ENCODE measurements around the gene A1BG.

A1BG gene, protein sequence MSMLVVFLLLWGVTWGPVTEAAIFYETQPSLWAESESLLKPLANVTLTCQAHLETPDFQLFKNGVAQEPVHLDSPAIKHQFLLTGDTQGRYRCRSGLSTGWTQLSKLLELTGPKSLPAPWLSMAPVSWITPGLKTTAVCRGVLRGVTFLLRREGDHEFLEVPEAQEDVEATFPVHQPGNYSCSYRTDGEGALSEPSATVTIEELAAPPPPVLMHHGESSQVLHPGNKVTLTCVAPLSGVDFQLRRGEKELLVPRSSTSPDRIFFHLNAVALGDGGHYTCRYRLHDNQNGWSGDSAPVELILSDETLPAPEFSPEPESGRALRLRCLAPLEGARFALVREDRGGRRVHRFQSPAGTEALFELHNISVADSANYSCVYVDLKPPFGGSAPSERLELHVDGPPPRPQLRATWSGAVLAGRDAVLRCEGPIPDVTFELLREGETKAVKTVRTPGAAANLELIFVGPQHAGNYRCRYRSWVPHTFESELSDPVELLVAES

DNA sequence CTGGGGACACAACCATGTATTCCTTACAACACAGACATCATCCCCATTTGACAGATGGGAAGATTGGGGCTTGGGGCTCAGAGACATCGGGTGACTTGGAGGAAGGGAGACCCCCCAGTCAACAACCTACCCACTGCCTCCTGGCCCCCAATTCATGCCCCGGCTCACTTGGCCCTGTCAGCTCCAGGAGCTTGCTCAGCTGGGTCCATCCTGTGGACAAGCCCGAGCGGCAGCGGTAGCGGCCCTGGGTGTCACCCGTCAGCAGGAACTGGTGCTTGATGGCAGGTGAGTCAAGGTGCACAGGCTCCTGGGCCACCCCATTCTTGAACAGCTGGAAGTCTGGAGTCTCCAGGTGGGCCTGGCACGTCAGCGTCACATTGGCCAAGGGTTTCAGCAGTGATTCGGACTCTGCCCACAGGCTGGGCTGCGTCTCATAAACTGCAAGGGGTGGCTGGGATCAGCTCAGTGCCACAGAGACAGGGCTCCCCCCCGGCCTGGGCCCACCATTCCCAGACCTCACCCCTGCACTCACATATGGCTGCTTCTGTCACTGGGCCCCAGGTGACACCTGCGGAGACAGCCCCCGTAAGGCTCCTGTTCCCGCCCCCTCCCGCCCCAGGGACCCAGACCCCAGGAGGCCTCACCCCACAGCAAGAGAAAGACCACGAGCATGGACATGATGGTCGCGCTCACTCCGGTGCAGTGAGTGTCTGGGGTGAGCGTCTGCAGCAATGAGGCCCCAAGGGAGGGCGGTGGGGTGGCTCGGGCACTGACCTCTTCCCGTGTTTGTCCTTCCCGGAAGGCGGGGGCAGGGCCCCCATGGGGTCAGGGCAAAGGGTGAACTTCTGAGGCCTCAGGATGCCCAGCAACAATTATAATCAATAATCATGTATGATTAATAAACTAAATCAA is at the start of gene A1BG:
Gene A1BG, minus strand, starts transcription at position 733 of the 912 bp plus-strand sequence. Its CDS starts 55 bp downstream, at position 678.
- no peak for DNase-seq (ENCODE audit: low spot score)

DNA sequence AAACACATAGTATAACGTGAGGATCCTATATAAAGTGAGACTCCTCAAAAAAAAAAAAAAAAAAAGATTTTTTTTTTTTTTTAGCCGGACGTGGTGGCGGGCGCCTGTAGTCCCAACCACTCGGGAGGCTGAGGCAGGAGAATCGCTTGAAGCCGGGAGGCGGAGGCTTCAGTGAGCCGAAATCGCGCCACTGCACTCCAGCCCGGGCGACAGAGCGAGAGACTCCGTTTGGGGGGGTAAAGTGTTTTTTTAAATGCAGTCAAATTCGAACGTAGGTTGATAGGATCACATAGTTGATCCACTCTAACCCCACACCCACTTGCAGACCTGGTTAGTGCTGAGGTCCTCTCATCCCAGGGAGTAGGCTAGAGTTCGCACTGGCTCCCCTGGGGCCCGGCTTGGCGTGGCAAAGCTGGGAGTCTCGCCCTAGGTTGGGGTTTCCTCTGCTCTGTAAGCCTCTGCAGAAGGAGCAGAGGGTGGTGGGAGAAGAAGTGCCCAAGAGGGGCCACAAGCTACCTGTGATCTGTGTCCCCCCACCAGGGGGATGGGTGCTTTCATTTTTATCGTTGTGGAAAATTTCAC is 48.6 kb upstream of the A1BG start:
- DNase-seq (ENCODE audit: low spot score): no peak

DNA sequence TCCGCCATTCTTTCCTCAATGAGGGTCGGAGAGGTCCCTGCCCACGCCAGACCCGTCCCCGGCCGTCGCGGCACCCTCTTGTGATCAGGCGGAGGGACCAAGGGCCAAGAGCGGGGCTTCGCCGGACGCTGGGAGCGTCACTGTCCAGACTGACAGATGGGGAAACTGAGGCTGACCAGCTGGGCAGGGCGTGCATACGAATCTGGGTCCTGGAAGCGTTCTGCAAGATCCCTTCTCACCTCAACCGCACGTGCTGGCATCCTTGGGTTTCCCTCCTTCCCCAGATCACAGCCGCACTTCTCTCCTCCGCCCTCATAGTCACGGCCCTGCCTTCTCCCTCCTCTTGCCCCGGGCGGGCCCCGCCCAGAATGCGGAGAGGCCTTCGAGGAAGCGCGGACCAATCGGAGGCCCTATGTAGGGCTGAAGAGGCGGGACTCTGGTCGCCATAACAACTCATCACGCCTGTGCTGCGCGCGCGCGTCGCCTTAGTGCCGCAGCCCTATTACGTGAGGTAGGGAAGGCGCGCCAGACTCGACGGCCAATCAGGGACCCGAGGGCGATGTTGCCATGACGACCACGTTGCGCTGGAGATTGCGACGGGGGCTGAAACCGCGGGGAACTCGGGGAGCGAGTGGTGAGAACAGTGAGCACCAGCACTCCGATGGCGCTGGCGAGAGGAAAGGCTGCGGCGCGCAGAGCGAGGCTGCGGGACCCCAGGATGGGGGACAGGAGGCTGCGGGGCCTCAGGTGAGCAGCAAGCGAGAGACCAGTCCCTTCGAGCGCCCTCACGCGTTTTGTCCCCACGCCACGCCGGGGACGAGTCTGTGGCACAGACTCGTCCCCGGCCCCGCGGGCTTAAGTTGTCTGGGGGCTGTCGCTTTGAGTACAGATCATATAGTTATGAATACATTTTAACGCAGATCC is 47.9 kb upstream of the A1BG start:
- DNase-seq (ENCODE audit: low spot score): peak; percentile 97

DNA sequence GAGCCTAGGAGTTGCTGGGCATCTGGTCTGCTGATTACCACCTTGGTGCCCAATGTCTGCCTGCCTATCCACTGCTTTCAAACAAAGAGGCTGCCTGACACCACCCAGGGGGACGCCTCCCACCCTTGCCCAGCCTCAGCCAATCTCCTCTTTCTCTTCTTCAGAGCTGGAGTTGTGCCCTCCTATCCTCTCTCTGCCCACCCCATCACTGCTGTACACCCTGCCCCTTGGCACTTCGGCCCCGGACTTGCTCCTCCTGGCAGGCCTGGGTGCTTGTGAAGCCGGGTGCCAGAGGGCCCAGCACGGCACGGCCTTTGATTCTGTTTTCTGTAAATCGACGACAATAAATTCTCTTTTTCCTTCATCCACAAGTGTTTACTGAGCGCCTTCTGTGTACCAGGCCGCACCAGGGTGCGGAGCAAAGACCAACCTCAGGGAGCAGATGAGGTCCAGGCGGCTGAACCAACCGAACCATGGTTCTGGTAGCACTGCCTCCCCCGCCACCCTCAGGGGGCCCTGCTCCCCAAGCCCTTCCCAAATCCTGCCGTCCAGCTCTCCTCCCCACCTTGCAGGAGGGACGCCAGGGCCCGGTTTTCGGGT is 47.1 kb upstream of the A1BG start:
- DNase-seq (ENCODE audit: low spot score): no peak

DNA sequence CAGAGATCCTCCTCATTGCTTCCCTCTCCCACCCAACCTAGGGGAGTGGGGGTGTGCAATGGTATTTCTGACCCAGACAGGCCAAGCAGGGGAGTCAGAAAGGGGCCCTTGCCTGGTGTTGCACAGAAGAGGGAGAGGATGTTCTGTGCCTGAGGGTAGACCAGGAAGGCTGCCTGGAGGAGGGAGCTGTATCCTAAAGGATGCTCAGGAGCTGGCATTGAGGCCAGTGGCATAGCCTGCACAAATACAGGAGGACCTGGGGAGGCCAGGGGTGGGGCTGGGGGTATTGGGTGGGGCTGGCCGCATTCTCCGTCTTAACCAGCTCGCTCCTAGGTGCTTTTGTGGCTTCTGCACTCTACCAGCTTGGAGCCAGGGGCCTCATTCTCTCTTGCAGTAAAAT is 46.6 kb upstream of the A1BG start:
- no peak for DNase-seq (ENCODE audit: low spot score)

DNA sequence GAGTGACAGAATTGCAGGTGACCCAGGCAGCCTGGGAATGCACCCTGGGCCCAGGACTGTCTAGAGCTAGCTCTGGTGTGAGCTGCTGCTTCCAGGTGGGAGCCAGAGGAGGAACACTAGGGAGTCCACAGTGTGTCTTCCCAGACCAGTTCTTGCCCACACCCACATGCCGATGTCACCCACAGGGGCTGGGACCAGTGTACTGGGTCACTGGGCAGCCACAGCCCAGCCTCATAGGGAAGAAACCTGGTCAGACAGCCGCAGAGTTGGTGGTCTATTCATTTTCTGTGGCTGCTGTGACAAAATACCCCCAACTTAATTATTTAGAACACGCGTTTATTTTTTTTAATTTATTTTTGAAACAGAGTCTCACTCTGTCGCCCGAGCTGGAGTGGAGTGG is 45.3 kb upstream of the A1BG start:
- no peak for DNase-seq (ENCODE audit: low spot score)

DNA sequence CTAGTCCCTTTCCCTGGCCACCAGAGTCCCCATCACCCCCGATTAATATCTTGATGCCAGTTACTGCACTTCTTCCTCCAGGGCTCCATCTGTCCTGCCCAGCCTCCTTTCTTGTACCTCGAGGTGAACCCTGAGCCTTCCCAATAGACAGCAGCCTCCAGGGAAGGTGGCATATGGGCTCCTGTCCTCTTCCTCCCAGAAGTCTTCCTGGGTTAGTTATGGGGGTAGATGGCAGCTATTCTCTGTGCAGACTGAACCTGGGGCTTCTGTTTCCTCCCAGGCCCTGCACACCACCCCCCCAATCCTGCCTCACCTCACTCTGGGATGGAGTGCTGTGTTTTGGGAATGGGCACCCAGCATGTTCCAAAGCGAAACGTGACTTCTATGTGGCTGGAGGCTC is 44.8 kb upstream of the A1BG start:
- DNase-seq (ENCODE audit: low spot score): no peak

DNA sequence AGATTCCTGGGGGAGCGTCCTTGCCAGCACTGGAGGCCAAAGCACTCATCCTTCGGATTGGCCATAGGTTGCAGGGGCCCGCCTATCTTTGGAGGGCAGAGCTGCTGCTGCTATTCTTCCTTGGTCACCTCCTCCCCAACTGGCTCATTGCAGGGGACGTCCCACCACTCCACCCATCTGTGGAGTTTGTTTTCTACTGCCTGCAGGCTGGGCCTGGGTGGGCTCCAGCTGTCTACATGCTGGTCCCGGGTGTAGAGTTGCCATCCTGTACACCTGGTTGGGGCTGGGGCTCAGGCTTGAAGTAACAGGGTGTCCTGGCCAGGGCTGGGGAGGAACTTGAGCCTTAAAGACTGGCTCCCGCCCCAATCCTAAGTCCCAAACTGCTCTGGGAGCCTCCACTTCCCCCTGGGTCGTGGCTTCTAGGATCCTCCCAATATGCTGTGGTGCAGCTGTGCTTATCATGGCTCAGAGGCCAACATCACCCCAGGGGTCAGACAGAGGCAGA is 44.3 kb upstream of the A1BG start:
- DNase-seq (ENCODE audit: low spot score): no peak

DNA sequence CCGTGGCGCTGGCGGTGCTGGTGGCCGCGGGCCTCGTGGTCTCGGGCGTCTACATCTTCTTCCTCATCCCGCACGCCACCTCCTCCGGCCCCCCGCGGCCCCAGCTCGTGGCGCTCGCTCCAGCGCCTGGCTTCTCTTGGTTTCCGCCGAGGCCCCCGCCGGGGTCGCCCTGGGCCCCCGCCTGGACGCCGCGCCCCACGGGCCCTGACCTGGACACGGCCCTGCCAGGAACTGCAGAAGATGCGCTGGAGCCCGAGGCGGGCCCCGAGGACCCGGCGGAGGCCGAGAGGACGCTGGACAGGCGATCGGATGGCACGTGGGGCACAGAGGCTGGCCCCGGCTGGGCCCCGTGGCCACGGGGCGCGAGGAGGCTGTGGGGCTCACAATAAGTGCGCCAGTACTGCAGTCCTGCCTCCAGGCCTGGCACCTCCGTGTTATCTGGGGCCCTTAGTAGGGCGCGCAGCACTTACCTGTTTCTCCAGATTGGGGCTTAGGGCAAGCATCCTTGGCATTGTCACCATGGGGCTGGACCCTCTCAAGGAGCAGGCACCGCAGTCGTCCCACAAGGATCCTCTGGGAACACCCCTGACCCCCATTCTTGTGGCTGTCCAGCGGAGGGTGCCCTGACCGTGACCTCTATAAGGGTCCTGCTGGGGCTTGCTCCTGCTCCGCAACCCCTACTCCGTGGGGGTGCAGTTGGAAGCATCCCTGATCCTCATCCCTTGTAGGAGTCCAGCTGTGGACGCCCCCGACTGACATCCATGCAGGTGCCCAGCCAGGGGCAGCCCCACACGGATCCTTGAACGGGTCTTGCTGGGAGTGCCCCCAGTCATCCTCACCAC is 43.6 kb upstream of the A1BG start:
- no peak for DNase-seq (ENCODE audit: low spot score)

DNA sequence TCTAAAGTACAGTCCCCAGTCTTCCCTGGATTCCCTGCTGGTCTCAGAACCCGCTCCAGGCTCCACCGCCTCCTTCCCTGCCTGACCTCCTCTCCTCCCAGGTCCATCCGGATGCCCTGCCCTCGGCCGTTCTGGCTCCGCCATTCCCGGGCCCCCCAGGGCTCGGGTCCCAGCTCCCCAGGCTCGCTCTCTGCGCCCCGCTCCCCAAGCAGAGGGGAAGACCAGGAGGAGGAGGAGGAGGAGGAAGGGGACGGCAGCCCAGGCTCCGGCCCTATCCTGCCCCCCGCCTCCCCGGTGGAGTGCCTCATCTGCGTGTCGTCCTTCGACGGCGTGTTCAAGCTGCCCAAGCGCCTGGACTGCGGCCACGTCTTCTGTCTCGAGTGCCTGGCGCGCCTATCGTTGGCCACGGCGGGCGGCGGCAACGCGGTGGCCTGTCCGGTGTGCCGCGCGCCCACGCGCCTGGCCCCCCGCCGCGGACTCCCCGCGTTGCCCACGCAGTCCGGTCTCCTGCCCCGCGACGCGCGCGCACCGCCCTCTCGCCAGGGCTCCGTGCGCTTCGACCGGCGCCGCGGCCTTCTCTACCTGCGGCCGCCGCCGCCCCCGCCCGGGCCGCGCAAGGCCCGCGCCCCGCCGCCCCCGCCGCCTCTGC is 42.8 kb upstream of the A1BG start:
- DNase-seq (ENCODE audit: low spot score): no peak

DNA sequence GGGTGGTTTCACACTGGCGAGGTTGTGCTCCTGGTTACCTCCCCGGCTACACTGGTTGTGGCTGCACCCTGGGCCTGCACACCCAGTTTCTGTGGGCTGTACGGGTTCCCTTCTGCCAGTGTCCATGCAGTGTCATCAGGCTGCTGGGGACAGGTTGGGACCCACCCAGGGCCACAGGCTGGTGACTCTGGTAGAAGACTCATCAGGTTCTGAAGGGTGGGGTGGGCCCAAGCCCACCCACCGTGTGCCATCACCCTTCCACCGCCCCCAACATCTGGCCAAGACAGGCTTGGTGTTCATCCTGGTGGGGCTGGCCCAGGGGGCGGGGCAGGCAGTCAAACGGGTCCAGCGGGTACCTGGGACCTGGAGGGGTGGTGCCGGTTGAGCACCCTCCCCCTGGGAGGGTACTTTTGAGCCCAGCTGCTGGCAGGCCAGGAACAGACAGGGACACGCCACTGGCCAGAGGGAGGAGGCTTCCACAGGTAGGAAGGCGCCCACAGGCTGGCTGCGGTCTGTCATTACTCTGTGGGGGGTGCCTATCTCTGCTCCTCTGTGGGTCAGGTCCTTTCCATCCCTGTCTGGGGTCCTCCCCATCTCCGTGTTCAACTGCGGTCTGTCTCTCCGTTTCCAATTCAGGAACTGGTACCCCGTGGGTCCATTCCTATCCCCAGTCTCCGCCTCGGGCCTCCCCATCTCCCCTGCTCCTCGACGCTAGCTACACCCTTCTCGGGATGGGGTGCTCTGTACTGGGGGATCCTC is 42.1 kb upstream of the A1BG start, which contains the start of gene RNF225:
Gene RNF225, plus strand, starts transcription at position 437 of the 759 bp plus-strand sequence. CDS start 434 bp downstream, outside the sequence.
- DNase-seq (ENCODE audit: low spot score): no peak

DNA sequence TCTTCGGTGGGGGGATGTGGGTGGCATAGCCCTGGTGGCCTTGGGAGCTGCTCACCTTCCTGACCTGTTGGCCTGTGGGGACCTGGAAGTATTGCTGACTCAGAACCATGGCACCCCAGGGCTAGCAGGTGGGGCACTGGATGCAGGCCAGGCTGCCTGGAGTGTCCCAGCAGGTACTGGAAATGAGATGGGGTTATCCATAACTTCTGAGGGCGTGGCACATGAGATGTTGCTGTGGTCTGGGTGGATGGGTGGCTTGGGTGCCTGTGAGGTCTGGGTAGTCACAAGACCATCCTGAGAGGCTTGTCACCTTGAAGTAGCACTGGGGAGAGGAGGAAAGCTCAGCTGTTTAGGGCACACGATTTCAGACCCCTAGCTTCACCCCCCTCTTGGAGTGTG is 41.5 kb upstream of the A1BG start:
- DNase-seq (ENCODE audit: low spot score): no peak

DNA sequence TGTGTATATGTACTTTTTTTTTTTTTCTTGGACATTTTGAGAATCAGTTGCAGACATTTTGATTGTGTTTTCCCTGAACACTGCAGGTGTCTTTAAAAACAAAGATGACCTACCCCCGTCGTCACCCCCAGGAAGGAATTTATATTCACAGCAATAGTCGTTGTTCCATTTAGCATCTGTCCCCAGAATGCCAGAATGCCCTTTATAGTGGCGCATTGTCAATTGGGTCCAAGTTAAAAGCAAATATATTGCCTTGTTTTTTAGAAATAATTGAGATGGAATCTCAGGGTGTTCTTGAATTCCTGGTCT is 40.4 kb upstream of the A1BG start:
- no peak for DNase-seq (ENCODE audit: low spot score)

DNA sequence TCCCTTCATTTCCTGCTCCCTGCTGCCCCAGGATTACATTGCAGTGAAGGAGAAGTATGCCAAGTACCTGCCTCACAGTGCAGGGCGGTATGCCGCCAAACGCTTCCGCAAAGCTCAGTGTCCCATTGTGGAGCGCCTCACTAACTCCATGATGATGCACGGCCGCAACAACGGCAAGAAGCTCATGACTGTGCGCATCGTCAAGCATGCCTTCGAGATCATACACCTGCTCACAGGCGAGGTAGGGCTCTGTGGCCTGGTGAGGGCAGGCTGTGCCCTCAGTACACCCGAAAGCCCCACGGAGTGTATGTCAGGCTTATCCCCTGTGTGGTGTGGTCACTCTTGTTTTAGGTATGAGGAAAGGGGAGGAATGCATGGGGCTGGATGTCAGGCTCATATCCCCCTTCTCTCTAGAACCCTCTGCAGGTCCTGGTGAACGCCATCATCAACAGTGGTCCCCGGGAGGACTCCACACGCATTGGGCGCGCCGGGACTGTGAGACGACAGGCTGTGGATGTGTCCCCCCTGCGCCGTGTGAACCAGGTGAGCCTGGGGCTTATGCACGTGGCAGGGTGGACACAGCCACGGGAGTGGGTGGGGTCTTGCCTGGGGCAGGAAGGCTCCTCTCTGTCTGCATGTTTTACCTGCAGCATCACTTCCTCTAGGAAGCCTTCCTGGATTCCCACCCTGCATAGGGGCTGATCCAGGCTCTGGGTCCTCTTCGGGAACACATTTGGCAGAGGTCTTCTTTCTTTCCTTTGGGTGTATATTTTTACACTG is 39.8 kb upstream of the A1BG start:
- DNase-seq (ENCODE audit: low spot score): peak; percentile 17

DNA sequence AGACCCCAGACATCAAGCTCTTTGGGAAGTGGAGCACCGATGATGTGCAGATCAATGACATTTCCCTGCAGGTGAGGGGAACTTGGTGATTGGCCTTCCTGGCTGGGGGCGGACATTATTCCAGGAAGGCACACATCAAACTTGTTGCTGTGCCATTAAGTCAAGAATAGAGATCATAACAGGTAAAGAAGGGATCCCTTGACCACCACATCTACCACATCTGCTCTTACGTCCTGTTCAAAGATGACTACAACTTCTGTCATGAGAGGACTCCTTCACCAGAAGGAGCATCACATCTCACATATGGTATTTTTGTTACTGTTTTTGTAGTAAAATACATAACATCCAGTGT is 34.9 kb upstream of the A1BG start:
- DNase-seq (ENCODE audit: low spot score): no peak

DNA sequence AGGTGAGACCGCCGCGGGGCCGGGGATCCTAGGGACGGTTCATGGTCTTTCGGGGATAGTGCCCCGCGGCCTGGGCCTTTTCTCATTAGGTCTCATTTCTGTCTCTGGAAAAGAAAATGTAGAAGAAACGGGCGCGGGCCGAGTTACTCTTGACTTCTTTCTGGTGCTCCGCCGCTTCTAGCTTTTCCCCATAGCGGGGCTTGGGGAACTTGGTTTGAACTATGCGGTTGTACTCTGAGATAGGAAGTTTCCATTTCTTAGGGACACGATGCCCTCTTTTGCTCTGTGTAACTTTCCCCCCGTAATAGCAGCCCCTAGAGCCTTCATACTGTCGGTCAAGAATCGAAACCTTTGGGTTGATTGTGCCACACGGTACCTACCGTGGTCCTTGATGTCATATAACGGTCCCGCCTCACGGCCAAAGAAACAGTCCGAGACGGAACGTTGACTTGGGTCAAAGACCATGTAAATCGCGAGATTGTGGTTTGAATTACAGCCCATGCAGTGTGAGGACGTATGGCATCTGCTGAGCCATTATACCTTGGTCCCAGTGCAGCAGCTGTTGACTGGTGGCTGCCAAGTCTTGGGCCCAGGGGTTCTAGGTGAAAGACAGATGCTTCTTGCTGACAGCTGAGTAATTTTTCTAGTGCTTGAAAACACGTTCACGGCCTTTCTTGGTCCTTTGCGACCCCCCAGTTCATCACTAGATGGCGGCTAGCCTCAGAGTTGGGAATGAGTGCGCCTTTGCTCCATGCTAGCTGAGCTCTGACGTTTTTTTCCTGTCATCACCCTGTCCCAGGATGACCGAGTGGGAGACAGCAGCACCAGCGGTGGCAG is 34.3 kb upstream of the A1BG start:
- DNase-seq (ENCODE audit: low spot score): peak; percentile 31

All from D341Med (cell line).